GM21619 (cell line): Measurements from ENCODE around the gene PDPN.

Source experiments
- ATAC-seq: cut with Tn5 transposase; IDR thresholded peaks from one replicate; pipeline ENCODE4 v1.9.1; 2021; ENCODE audit not compliant: unreplicated experiment

Gene PDPN

DNA sequence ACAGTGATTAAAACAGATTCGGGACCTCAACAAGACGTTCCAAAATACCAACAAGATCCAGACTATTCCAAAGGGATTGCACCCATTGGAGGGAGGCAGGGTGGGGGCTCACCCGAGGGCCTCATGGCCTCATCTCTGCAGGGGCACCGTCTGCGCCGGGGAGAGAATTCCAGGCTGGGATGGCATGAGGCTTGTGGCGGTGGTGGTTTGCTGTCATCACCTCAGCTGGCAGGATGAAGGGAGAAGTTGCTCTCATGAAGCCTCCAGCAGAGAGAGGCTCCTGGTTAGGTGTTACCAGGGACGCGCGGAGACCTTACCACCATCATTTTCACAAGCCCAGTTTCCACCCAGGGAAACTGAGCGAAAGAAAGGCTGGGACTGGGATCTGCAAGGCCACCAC, 6.7 kb upstream of the PDPN start:
- no peak for ATAC-seq

DNA sequence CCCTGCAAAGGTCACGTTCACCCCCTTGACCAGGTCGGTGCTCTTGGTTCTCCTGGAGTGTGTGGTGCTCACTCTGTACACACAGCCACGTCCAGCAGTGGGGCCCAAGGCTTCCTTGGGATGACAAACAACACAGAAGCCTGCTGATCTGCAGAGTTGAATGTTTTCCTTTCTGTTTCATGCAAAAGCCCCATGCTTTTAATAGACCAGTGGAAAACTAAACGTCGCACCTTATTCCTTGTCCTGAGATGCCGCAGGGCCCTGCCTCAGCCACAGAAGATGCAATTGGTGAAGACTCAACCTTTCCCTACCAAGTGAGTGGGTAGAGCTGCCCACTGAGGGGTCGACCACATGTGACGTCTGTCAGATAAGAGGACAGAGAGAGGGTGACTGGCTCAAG, 5.8 kb upstream of the PDPN start:
- no peak for ATAC-seq

DNA sequence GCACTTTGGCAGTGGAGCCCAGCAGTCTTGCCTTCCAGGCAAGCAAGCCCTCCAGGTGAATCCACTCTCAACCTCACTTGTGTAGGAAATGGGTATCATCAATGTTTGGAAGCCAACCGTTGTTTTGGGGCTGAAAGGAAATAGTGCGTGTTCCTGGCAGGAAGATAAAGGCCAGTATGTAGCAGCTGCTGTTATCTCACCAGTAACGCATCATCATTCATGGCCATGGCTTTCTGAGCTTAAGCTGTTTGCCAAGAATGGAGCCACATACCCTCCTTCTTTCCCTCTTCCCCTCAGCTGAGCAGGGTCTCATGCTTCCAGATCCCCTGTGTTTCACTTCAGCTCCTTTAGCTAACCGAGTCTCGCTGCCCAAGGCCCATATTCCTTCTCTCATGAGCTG, 2.2 kb upstream of the PDPN start:
- no peak for ATAC-seq

DNA sequence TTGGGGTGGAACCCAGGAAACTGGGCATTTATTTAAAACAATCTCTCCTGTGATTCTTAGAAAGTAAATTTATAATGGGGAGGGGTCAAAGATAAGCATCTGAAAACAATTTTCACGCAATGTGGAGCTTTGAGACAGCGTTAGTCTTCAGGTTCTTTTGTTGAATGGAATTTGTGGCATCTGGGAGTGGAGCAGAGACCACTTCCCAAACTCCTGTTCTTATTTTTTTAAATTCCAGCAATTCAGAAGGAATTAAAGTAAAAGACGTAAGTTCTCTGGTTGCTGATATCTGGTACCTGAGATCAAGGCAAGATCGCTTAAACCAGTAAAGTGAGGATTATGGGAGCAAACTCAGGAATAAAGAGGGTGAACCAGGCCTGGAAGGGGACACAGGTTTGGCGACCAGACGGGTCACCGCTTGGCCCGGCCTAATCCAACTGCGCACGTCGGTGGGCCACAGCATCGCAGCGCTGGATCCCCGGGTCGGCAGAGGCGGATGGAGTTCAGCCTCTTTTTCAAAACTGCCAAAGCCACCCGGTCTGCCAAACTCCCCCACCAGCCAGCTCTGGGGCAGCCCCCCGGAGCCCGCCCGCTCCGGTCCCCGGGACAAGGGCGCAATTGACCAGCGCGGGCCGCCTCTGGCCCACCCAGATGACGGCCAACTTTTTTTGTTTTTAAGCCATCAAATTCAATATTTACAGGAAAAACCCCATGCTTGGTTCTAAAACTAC, 754 bp upstream of the PDPN start:
- ATAC-seq, result no peak

DNA sequence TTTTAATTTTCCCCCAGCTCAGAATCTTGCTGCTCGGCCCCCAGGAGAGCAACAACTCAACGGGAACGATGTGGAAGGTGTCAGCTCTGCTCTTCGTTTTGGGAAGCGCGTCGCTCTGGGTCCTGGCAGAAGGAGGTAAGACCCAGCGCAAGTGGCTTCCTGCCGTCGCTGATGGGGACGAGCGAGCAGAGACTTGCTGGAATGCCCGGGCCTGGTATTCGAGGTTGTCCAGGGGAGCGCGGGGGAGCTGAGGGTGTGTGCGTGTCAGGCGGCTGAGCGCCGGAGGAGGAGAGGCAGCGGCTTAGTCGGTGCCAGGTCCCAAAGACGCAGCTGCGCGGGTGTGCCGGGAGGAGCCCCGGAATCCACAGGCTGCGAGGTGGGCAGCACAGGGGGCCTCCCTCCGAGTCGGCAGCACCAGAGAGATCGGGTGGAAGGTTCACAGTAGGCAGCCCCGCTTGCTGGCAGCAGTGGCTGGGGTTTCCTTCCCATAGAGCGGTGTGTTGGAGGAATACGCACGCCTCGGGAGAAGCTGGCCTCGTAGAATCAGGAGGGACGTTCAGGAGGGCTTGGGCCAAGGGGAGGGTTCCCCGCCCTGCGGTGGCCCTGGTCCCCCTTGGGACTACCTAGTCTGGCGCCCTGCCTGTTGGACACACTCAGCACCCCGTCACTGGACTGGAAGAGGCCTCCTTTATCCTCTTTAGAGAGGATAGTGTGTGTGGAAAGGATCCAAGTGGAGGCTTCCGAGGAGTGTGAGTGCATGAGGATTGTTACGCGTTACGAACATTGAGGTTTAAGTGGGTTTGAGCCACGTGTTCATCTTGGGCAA, 547 bp downstream of the PDPN start:
- no peak for ATAC-seq

DNA sequence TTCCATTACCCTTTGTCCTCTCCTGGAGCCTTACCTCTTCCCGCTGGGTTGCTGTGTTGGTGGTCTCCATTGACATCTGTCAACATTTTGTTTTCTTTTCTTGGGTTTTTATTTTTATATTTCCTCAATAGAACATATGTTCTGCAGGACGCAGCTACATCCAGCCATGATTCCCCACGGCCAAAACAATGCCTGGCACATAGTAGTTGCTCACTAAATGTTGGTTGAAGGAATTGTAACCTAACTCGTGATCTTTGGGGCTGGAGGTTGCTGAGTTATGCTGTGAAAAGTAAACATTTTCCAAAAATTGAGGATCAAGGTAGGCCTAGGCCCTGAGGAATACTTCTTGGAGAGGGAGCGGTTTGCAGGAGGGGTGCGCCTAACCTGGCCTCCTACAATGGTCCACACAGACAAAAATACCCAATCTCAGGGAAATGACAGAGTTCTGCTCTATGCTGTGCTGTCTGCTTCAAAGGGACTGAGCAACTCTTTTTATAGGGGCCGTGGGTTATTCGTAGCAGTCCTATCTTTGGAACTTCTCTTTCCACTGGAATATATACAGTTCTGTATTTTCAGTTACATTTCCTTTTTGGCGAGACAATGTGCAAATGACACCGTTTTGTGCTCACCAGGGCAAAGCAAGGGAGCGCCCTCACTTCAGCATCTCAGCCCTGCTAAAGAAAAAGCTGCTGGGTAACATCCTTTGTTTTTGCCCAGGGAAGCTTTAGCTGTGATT, 1.4 kb downstream of the PDPN start:
- ATAC-seq, result no peak

DNA sequence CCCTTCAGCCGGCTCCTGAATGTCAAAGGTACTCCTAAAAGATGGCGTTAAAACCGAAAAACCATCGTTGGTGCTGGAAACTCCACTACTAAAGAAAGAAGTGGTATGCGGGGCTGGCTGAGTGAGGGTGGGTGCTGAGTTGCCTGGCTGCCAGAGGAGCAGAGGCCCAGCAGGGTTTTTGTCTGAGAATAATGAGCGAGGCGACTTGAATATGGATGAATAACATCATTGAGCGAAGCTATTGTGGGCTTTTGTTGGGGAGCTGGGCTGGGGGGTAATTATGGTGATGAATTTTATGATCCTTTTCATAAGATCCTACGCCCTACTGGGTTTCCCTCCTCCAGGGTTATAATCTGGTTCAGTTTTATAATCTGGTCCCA, 2.0 kb downstream of the PDPN start:
- no peak for ATAC-seq

DNA sequence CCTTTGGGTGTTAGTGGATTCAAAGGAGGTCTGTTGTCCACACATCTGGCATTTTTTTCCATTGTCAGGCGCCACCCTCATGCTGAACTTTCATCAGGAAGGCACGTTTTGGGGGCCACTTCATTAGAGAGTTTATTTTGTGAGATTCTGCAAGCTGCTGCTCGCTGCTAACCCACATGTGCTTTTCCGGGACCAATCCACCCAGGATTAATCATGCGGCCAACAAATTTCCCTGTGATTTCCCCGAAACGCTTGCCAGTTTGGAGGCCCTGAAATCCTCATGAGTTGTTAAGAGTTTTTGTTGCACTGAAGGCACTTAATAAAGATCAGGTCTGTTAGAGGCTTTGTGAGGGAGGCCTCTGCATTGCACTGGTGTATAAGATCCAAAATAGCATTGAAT, 2.4 kb downstream of the PDPN start:
- no peak for ATAC-seq

DNA sequence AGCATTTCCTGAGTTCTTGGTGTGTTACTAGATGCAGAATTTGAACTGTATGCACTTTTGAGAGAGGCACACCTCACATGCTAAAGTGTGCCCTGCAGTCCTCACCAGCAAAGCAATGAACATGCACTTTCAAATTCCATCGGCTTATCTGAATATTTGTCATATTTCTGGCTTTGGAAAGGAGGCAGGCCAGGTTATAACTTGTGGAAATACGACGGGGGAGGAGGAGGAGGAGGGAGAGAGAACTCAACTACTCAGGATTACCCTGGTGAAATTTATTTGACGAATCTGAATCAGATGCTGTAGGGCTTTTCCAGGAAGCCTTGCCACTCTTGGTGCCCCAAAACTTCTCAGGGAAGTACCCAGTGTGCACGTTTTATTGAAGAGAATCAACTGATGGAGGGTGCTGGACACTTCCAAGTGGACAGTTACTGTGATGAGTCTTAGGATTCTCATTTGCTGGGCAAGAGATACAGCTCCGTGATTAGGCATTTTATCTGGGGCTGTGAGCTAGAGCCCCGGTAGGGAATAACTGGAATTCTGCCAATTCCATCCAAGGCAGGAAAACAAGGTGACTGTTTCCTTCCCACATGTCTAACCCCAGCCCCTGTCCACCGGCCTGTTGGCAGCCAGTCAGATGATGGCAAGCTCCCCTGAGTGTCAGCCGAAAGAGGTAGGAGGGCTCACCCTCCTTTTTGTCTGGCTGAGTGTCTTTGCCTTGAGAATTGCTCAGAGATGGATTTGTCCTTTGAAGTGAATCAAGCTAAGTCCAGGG, 3.8 kb downstream of the PDPN start:
- ATAC-seq, result no peak

DNA sequence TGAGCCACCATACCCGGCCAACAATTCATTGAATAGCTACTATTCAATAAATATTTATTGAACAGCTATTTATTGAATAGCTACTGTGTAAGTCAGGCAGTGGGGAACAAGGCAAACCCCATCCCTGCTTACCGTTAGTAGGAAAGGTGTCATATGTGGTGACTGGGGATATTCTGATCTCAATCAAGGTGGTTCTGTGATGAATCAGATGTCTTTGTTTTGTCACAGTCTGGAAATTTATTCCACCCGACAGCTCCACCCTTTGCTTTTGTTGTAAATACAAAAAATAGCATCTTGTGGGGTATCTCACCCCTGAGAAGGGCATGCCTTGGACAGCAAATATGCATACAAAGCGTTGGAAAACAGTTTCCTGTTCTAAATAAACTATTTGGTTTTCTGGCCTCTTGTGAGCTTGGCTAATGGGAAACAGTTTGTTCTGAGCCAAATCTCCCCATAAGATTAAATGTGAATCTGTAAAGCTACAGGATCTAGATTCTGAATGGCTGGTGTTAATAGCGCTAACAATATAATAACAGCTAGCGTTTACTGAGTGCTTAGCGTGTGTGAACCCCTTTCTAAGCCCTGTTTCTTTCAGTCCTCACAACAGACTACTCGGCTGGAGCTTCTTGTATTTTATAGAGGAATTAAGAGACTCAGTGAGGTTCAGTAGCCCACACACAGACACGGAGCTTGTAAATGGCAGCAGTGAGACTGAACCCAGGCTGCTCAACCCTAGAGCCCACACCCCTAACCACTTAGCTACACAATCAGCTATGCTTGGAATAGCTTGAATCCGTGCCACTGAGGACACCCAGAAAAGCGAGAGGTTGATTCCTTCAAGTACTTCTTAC, 5.5 kb downstream of the PDPN start:
- ATAC-seq, result no peak

DNA sequence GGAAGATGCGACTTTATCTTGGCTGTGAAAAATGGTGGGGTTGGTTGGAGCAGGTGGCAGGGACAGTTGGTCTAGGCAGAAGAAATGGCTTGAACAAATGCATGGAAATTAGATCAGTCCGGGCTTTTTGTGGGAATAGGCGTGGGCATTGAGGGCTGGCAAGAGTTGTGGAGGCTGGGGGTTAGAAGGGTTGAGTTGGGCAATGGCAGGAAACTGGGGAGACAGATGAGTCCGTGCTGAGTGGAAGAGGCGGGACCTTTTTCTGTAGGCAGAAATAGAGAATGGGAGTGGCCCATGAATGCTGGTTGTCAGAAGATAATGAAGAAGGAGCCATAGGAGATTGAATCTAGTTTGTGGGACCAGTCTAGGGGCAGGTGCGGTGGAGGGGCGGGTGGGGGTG, 6.9 kb downstream of the PDPN start:
- no peak for ATAC-seq

DNA sequence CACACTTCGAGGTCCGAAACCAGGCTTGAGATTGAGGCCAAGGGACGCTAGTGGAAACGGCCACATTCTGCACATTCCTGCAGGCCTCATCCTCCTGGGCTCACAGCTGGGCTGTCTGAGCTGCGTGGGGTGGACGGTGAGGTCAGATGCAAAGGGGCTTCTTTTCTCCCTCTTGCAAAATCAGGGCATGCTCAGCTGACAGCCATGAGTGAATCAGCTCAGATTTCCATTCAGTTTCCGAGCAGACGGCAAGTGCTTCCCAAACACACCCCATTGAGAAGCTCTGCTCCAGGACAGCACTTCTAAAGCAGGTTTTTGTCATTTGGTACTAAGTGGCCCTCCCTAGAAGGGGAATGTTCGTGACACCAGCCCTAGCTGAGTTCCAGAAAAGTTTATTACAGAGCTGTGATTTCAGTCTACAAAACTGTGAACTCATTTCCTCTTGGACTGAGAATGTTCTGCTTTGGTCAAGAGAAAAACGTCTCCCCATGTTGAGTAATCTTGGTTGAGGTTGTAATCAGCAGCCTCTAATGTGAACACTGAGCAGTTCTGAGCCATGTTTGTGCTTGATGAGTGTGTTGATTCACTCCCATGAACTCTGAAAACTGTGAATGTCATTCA, 10.0 kb downstream of the PDPN start:
- ATAC-seq, result no peak

DNA sequence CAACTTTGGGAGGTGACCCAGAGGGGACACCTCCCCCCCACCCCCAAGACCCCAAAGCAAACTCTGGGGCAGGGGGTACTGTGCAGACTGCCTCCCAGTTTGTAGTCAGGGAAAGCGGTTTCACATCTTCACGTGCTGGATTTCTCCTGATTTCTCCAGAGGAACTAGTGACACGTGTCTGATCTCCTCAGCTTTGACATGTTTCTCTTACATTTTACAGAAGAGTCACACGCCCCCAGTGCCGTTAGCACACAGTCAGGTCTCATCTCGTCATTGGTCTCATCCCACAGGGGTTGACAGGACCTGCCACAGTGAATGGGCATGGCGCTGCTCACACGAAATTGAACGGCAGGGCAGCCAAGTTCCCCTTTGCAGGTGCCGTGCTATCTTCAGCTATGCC, 11.8 kb downstream of the PDPN start:
- ATAC-seq, result no peak

DNA sequence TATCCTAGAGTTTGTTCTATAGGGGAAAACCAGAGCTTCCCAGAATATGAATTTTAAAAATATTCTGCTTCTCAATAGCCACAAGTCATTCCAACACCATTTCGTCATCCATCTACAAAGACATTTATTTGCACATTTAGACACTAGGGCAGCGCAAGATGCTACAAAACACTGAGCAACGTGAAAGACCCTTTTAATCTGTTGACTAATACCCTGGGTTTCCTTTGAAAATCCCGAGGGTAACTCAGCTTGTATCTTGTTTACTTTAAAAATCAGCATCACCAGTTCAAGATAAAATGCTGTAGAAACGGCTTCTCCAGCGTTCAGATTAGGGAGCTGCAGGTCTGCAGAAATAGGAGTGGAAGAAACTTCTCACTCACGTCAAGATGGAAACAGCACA, 13.5 kb downstream of the PDPN start:
- no peak for ATAC-seq

DNA sequence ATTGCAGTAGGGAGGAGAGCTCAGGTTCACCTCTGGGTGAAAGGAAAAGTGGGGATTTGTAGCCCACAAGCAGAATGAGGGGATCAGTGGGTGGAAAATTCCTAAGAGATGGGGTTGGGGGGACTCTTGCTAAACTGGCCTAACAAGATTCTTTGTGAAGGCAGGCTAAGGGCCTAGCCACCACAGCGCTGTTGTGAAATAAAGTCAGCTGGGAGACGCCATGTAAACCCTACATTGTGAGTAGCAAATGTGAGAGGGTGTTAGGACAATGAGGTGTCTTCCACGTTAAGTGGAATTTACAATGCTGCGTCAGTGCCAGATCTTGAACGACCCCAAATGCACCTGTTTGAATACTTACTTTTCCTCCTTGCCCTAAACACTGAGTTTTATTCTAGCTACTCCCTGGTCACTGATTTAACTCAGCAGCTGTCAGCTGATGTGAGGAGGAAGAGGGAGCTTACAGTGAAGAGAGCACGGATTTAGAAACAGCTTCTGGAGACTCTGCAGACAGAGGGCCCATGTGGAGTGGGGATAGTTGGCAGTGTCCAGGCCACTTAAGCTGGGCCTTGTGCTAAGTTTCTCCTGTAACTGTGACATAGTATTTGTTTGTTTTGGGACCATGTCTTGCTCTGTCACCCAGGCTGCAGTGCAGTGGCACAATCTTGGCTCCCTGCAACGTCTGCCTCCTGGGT, 17.3 kb downstream of the PDPN start:
- no peak for ATAC-seq

DNA sequence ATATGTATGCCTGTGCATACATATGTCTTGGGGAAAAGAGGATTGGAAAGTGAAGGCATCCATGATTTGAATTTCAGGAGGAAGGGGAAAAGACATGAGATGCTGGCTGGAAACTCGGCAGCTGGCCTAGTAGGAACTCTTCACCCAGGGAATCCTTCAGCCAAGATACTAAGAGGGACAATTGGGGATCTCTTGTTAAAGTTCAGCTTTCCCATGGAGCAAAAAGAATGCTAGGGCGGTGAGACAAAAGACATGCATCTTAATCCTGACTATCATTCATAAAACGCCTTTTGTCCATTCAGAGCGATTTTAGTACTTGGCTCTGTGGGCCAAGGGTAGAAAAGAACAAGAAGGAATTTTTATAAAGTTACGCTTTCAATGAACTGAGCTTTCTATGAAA, 20.5 kb downstream of the PDPN start:
- ATAC-seq, result no peak

DNA sequence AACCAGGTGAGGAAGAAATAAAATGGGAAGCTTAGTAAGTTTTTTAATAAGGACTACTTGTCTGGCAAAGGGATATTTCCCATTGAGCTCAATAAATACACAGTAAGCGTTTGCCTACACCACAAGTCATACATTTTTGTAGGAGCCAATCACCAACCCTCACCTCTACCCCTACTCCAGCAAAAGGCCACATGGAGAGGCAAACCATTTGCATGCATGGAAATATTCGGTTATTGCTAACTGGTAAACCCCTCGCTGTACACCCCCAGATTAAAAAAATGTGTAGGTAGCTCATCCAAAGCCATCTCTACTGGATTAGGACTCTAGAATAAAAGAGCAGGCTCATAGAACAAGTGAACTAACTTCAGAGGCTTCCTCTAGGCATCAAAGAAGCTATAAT, 21.1 kb downstream of the PDPN start:
- ATAC-seq, result no peak

DNA sequence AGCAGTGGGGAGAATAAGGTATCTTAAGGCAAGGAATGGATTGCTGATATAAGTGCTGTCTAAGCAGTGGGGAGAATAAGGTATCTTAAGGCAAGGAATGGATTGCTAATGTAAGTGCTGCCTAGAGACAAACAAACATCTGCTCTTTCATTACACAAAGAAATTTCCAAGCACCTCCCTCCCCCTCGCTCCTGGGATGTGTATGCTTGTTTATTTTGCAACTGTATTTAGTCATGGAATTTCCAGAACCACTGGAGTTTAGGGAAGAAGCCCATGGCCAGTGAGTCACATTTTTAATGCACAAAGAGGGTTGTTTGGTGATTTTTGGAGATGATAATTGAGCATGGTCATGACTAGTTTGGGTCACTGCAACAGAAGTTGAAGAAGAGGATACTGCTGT, 21.5 kb downstream of the PDPN start:
- no peak for ATAC-seq

DNA sequence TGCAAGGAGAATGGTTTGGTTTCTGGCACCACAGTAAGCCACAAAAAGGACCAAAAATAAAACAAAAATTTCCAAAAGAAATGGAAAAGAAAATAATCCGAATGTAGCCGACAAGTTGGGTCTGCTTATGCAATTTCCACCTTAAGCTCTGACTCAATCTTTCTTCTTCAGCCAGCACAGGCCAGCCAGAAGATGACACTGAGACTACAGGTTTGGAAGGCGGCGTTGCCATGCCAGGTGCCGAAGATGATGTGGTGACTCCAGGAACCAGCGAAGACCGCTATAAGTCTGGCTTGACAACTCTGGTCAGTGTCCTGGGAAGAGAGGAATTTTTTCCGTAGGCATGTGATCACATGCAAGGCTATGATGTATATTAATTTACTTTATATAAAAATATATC, 23.4 kb downstream of the PDPN start:
- no peak for ATAC-seq
